HUES48 (cell line): ENCODE results near the gene TRAPPC14.

Experiments
- H3K27ac ChIP-seq: one replicate; pipeline ENCODE4 v1.7.0; 2013; ENCODE audit warnings: low read depth, low read length, inconsistent platforms
- H3K27me3 ChIP-seq: 2 replicates; pipeline ENCODE4 v1.6.1; 2013; ENCODE audit warnings: mild to moderate bottlenecking, low read length; ENCODE audit not compliant: control insufficient read depth, insufficient read depth
- H3K36me3 ChIP-seq: 2 replicates; pipeline ENCODE4 v1.6.1; 2013; ENCODE audit warnings: low read length; ENCODE audit not compliant: control insufficient read depth, insufficient read depth
- H3K4me1 ChIP-seq: 2 replicates; pipeline ENCODE4 v1.6.1; 2013; ENCODE audit warnings: mild to moderate bottlenecking, low read length; ENCODE audit not compliant: control insufficient read depth, insufficient read depth
- H3K4me3 ChIP-seq: 2 replicates; pipeline ENCODE4 v1.5.1; 2013; ENCODE audit warnings: mild to moderate bottlenecking, low read depth, low read length
- H3K9ac ChIP-seq: 2 replicates; pipeline ENCODE4 v1.6.1; 2013; ENCODE audit warnings: mild to moderate bottlenecking, low read depth, low read length, moderate library complexity
- H3K9me3 ChIP-seq: 2 replicates; pipeline ENCODE4 v1.6.1; 2013; ENCODE audit warnings: low read length; ENCODE audit not compliant: control insufficient read depth, insufficient read depth

TRAPPC14 gene

GRCh38 chr7:100171087-100171681 lies 12.7 kb upstream of the TRAPPC14 start:
- Histone ChIP-seq H3K9me3 (no peaks in the 10 kb centered on the region), H3K27me3 (peaks cover 15% of the 10 kb centered on the region), H3K36me3 (peaks cover 22% of the 10 kb centered on the region), H3K4me1 (peaks cover 33% of the 10 kb centered on the region), H3K9ac (no peak overlapping the region), H3K27ac (peak overlapping the region; percentile 20), H3K4me3 (peak overlapping the region; percentile 74)

- Histone ChIP-seq H3K27ac (no peak overlapping the region), H3K4me3 (peak overlapping the region; percentile 74; the same call in 1 of the 2 replicates), H3K9ac (no peak overlapping the region), H3K9me3 (no peaks in the 10 kb centered on the region), H3K36me3 (peaks cover 18% of the 10 kb centered on the region), H3K27me3 (peaks cover 16% of the 10 kb centered on the region), H3K4me1 (peaks cover 31% of the 10 kb centered on the region)
These were observed 11.8 kb upstream of the TRAPPC14 start for GRCh38 chr7:100170101-100170897.

GRCh38 chr7:100169147-100169850 lies 10.8 kb upstream of the TRAPPC14 start:
- Histone ChIP-seq H3K9ac (no peak overlapping the region), H3K27ac (no peak overlapping the region), H3K4me1 (peaks cover 31% of the 10 kb centered on the region), H3K27me3 (peaks cover 16% of the 10 kb centered on the region), H3K9me3 (no peaks in the 10 kb centered on the region), H3K36me3 (peaks cover 8% of the 10 kb centered on the region), H3K4me3 (no peak overlapping the region)

- Histone ChIP-seq H3K9me3 (no peaks in the 10 kb centered on the region), H3K4me3 (peak overlapping the region; percentile 71), H3K4me1 (peaks cover 35% of the 10 kb centered on the region), H3K27ac (peak overlapping the region; percentile 59), H3K27me3 (peaks cover 16% of the 10 kb centered on the region), H3K9ac (no peak overlapping the region), H3K36me3 (no peaks in the 10 kb centered on the region)
These were observed 9.4 kb upstream of the TRAPPC14 start for GRCh38 chr7:100167912-100168323.

- Histone ChIP-seq H3K27me3 (peaks cover 16% of the 10 kb centered on the region), H3K4me3 (peak overlapping the region; percentile 71), H3K27ac (no peak overlapping the region), H3K4me1 (peaks cover 37% of the 10 kb centered on the region), H3K9me3 (no peaks in the 10 kb centered on the region), H3K36me3 (no peaks in the 10 kb centered on the region), H3K9ac (no peak overlapping the region)
These were observed 8.7 kb upstream of the TRAPPC14 start for GRCh38 chr7:100166970-100167911.

- H3K9me3 ChIP-seq = no peaks in the 10 kb centered on the region
- H3K4me3 ChIP-seq = no peak overlapping the region
- H3K27ac ChIP-seq = no peak overlapping the region
- peaks cover 37% of the 10 kb centered on the region for H3K4me1 ChIP-seq
- no peak overlapping the region for H3K9ac ChIP-seq
- H3K36me3 ChIP-seq = no peaks in the 10 kb centered on the region
- H3K27me3 ChIP-seq = peaks cover 16% of the 10 kb centered on the region
These were observed 7.9 kb upstream of the TRAPPC14 start for GRCh38 chr7:100166317-100166940.

- Histone ChIP-seq H3K4me1 (peaks cover 23% of the 10 kb centered on the region; the same call in 1 of the 2 replicates), H3K9ac (no peak overlapping the region), H3K9me3 (no peaks in the 10 kb centered on the region), H3K36me3 (no peaks in the 10 kb centered on the region), H3K4me3 (no peak overlapping the region), H3K27ac (no peak overlapping the region), H3K27me3 (peaks cover 16% of the 10 kb centered on the region)
These were observed 5.3 kb upstream of the TRAPPC14 start for GRCh38 chr7:100163871-100164270.

- Histone ChIP-seq H3K4me3 (no peak overlapping the region), H3K9ac (no peak overlapping the region), H3K27ac (no peak overlapping the region), H3K27me3 (peaks cover 16% of the 10 kb centered on the region), H3K4me1 (peaks cover 21% of the 10 kb centered on the region; the same call in 1 of the 2 replicates), H3K36me3 (no peaks in the 10 kb centered on the region), H3K9me3 (no peaks in the 10 kb centered on the region)
These were observed 4.5 kb upstream of the TRAPPC14 start for GRCh38 chr7:100163006-100163531.

- no peak overlapping the region for H3K27ac ChIP-seq
- H3K9me3 ChIP-seq = no peaks in the 10 kb centered on the region
- H3K9ac ChIP-seq = no peak overlapping the region
- H3K27me3 ChIP-seq = no peaks in the 10 kb centered on the region
- no peak overlapping the region for H3K4me3 ChIP-seq
- peaks cover 20% of the 10 kb centered on the region for H3K4me1 ChIP-seq
- H3K36me3 ChIP-seq = peaks cover 21% of the 10 kb centered on the region
These were observed 1.5 kb upstream of the TRAPPC14 start for GRCh38 chr7:100160067-100160466.
